GM12891 (cell line): ENCODE results near the gene ZNF385B.

Source experiments
- POLR2A ChIP-seq: IDR thresholded peaks from 2 replicates; pipeline ENCODE4 v1.6.1; 2011; ENCODE audit warnings: low read depth, low read length, control low read depth
- POLR2AphosphoS5 ChIP-seq: IDR thresholded peaks from 2 replicates; pipeline ENCODE4 v1.6.1; 2011; ENCODE audit warnings: low read depth, low read length, control low read depth

DNA sequence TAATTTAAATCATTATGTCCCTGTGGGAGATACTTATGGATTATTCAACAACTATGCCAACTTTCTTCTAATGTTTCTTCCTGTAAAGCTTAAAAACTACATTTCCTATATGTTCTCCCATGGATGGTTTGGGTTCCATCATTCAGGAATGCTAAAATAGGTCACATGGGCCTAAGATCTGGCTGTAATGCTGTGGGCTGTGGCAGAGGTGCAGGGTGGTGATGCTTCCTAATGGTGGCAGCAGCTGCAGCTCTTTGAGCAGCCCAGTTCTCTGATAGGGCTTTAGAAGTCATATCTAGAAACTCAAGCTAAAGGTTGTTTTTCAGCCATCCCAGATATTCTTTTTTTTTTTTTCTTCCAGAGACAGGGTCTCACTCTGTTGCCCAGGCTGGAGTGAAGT is 266.1 kb downstream of the ZNF385B start:
- TF ChIP-seq POLR2A: no peak
- TF ChIP-seq POLR2AphosphoS5: no peak
